ENCODE measurements around the gene LCMT2. TPM values are rescaled to one million over a fixed set of nuclear protein-coding genes. Genes with fewer than 3 reads are reported as not detected.
A peak's percentile ranks its signal among the peaks of the same experiment; 100 is the strongest.
"Not testable (repeated sequence)": the region's sequence is repeated elsewhere in the genome, so short reads cannot be mapped to it uniquely, and the experiment has no call there.

Gene LCMT2
- total RNA-seq, 1 donor from 2014 or later, result 9.8 TPM

DNA sequence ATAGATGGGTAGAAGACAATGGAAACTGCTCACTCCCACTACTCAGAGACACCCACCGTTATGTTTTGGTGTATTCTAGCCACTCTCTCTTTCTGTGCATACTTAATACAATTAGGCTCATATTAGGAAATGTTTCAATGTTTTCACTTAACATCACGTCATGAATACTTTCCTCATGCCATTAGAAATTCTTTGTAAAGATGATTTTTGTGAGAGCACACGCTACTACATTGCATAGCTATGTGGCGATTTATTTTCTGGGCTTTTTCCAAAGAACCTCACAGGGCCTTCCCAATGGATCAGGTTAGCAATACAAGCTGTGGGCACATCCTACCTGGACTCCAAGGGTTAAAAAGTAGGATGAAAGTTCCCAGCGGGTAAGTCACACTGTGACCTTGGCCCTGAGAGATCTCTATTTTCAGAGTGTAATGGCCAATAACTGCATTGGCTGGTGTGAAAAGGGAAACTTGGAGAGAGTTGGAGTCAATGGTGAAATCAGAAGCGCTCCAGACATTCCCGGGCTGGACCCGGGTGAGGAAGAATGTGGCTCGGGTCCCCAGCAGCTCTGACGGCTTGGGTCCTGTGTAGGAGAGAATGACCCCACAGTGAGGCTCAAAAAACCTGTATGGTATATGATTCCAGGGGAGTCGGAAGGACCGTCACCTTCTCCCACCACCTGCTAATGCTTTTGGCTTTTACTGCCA, 37.8 kb downstream of the LCMT2 start:
- no peaks in the 10 kb centered on the region for H3K4me1 Mint-ChIP-seq
- peaks cover 69% of the 10 kb centered on the region for H3K27me3 Mint-ChIP-seq (ENCODE audit: low read depth)
- no peak overlapping the region for H3K4me3 Mint-ChIP-seq
- H3K9me3 Mint-ChIP-seq, result no peaks in the 10 kb centered on the region
- no peak overlapping the region for H3K27ac Mint-ChIP-seq
- H3K36me3 Mint-ChIP-seq, result no peaks in the 10 kb centered on the region
- TF ChIP-seq, protein P1, sequence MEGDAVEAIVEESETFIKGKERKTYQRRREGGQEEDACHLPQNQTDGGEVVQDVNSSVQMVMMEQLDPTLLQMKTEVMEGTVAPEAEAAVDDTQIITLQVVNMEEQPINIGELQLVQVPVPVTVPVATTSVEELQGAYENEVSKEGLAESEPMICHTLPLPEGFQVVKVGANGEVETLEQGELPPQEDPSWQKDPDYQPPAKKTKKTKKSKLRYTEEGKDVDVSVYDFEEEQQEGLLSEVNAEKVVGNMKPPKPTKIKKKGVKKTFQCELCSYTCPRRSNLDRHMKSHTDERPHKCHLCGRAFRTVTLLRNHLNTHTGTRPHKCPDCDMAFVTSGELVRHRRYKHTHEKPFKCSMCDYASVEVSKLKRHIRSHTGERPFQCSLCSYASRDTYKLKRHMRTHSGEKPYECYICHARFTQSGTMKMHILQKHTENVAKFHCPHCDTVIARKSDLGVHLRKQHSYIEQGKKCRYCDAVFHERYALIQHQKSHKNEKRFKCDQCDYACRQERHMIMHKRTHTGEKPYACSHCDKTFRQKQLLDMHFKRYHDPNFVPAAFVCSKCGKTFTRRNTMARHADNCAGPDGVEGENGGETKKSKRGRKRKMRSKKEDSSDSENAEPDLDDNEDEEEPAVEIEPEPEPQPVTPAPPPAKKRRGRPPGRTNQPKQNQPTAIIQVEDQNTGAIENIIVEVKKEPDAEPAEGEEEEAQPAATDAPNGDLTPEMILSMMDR (IDR thresholded peaks at IDR 0.05; ENCODE audit: unreplicated experiment), result no peak
- DNase-seq (ENCODE audit: low spot score in 2 of 2, unreplicated experiment in 2 of 2), result no peak

DNA sequence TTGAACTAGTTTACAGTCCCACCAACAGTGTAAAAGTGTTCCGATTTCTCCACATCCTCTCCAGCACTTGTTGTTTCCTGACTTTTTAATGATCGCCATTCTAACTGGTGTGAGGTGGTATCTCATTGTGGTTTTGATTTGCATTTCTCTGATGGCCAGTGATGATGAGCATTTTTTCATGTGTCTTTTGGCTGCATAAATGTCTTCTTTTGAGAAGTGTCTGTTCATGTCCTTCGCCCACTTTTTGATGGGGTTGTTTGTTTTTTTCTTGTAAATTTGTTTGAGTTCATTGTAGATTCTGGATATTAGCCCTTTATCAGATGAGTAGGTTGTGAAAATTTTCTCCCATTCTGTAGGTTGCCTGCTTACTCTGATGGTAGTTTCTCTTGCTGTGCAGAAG, 40.7 kb downstream of the LCMT2 start:
- not testable (repeated sequence) for H3K4me1 Mint-ChIP-seq, H3K27ac Mint-ChIP-seq, H3K4me3 Mint-ChIP-seq

DNA sequence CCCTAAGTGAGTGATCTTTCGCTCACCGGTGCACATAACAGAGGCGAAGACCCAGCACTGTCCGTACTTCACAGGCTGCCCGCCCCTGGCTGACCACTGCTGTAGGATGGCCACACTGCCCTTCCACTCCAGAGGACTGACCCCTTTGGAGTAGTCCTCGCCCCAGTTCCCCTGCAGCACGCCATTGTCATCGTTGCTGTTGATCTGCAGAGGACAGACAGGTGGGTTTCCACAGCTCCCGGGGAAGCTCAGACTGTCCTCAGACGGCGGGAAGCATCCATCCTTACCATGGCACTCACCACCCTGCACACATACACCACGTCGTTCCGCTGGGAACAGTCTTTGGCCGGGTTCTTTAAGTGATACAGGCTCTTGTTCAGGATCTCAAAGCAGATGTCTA, 43.1 kb downstream of the LCMT2 start:
- TF ChIP-seq, protein P1 (IDR thresholded peaks at IDR 0.05; ENCODE audit: unreplicated experiment), result no peak

More for the DNA sequence above, 40.7 kb downstream of the LCMT2 start:
- peaks cover 60% of the 10 kb centered on the region for H3K27me3 Mint-ChIP-seq (ENCODE audit: low read depth)
- H3K9me3 Mint-ChIP-seq; DNase-seq (ENCODE audit: low spot score in 2 of 2, unreplicated experiment in 2 of 2); H3K36me3 Mint-ChIP-seq: not testable (repeated sequence)

DNA sequence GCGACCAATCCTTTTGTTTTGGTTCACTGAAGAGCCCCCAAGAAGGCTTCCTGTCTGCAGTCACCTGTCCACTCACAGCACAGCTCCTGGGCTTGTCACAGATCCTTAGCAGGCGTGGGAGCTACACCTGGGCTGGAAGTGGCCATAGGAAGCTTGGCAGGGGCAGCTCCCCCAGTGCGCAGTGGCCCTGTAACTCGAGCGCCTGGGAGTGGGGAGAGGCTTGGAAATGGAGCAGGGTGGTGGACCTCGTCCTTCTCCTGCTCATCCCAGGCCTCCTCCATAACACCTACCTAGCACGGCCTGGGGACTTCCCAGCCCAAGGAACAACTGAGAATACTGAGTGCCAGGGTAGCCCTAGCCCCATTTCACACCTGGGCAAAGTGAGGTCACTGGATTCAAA, 44.3 kb downstream of the LCMT2 start:
- H3K4me3 Mint-ChIP-seq, result no peak overlapping the region
- no peak overlapping the region for H3K27ac Mint-ChIP-seq
- no peak for DNase-seq (ENCODE audit: low spot score in 2 of 2, unreplicated experiment in 2 of 2)
- peaks cover 29% of the 10 kb centered on the region for H3K27me3 Mint-ChIP-seq (ENCODE audit: low read depth)
- no peaks in the 10 kb centered on the region for H3K9me3 Mint-ChIP-seq
- TF ChIP-seq, protein P1 (IDR thresholded peaks at IDR 0.05; ENCODE audit: unreplicated experiment), result no peak
- no peaks in the 10 kb centered on the region for H3K36me3 Mint-ChIP-seq
- no peaks in the 10 kb centered on the region for H3K4me1 Mint-ChIP-seq

More for the DNA sequence above, 43.1 kb downstream of the LCMT2 start:
- Mint-ChIP-seq H3K9me3 (no peaks in the 10 kb centered on the region), H3K4me3 (no peak overlapping the region), H3K27me3 (ENCODE audit: low read depth) (peaks cover 40% of the 10 kb centered on the region), H3K4me1 (no peaks in the 10 kb centered on the region), H3K27ac (no peak overlapping the region), H3K36me3 (no peaks in the 10 kb centered on the region)
- DNase-seq (ENCODE audit: low spot score in 2 of 2, unreplicated experiment in 2 of 2), result no peak

DNA sequence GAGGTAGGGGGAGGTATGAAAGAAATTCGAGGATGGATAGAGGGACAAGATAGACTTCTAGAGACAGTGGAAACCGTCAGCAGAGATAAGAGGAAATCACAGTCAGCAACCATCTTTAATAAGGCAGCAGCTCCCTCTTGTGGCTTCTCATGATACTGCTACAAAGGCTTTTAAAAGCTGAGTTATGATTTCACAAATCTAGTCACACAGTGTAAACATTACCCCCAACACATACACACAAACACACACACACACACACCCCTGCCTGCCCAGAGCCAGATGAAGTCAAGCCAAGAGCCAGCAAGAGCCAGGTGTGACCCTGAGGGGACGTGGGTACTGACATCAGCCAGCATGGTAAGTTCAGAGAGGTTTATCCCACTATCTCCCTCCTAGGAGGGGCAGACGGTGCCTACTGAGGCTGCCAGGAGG, 44.8 kb downstream of the LCMT2 start:
- Mint-ChIP-seq H3K9me3 (no peaks in the 10 kb centered on the region), H3K27ac (no peak overlapping the region), H3K4me1 (no peaks in the 10 kb centered on the region), H3K4me3 (no peak overlapping the region), H3K36me3 (no peaks in the 10 kb centered on the region), H3K27me3 (ENCODE audit: low read depth) (peaks cover 25% of the 10 kb centered on the region)
- TF ChIP-seq, protein P1 (IDR thresholded peaks at IDR 0.05; ENCODE audit: unreplicated experiment), result peak; percentile 65
- peak in 1 of 2 experiments; percentile 59 for DNase-seq (ENCODE audit: low spot score in 2 of 2, unreplicated experiment in 2 of 2)

DNA sequence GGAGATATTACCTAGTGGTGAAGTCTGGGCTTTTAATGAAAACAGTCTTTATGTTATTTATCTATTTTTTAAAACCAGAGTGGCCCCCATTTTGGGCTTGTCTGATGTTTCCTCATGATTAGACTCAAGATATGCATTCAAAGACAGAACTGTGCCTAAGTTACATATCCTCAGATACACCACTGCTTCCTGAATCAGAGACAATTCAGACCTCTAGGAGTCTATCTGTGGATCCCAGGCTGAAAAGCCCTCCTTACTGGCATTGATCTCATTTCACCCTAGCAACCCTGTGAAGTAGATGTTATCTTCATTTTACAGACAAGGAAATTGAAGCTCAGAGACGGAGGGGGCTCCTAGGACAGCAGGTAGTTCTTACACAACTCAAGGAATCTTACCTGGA, 46.8 kb downstream of the LCMT2 start:
- TF ChIP-seq, protein P1 (IDR thresholded peaks at IDR 0.05; ENCODE audit: unreplicated experiment), result no peak
- no peak overlapping the region for H3K27ac Mint-ChIP-seq
- no peak for DNase-seq (ENCODE audit: low spot score in 2 of 2, unreplicated experiment in 2 of 2)
- H3K9me3 Mint-ChIP-seq, result no peaks in the 10 kb centered on the region
- H3K4me1 Mint-ChIP-seq, result no peaks in the 10 kb centered on the region
- H3K4me3 Mint-ChIP-seq, result no peak overlapping the region
- H3K27me3 Mint-ChIP-seq (ENCODE audit: low read depth), result peaks cover 42% of the 10 kb centered on the region
- no peaks in the 10 kb centered on the region for H3K36me3 Mint-ChIP-seq
